Activated CD4-positive, alpha-beta T cell treated with anti-CD3 and anti-CD28 coated beads for 24 hours (primary cell): ENCODE data around the gene TTC39C.
A peak's percentile ranks its signal among the peaks of the same experiment; 100 is the strongest.

Experiments
- DNase-seq, 2 donors: peaks; one replicate each; pipeline ENCODE4 v3.0.0-alpha.2; 2020; ENCODE audit warnings: low read depth in 2 of 2

The TTC39C gene

DNA sequence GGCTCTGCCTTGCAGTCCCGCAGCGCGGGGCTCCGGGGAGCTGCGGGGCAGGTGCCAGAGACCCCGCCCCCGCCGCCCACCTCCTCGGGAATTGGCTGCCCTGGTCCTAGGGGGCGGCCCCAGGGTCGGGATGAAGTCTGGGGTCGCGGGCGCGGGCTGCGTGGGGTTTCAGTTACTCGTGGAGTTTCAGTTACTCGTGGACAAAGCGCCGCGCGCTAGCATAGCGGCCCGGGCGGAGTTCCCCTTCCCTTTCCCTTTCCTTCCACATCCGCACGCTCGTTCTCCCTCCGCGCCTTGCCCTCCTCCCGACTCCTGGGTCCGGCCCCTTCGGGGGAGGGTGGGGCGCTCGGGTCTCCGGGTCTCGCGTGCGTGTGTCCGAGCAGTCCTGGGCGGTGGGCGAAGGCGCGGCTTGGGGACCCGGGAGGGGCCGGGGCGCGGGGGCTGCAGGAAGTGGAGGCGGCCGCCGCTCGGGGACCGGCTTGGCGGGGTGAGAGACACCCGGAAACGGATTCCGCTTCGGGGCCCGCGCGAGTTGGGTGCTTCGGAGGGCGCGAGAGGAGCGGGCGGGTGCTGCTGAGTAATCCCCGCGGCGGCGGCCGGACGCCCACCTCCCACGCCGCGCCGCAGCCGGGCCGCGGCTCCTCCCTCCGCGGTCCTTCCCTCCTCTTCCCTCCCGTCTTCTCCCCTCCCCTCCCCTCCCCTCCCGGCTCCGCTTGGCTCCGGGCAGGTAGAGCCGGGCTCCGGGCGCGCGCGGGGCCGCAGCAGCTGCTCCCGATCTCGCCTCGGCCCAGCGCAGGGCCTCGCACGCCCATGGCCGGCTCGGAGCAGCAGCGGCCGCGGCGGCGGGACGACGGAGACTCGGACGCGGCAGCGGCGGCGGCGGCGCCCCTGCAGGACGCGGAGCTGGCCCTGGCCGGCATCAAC lies at the start of gene TTC39C:
Gene TTC39C (plus strand): TSS at position 693 of the 924 bp plus-strand sequence. CDS start 118 bp downstream, at position 811.
- peak; percentile 72 to 77 for DNase-seq

DNA sequence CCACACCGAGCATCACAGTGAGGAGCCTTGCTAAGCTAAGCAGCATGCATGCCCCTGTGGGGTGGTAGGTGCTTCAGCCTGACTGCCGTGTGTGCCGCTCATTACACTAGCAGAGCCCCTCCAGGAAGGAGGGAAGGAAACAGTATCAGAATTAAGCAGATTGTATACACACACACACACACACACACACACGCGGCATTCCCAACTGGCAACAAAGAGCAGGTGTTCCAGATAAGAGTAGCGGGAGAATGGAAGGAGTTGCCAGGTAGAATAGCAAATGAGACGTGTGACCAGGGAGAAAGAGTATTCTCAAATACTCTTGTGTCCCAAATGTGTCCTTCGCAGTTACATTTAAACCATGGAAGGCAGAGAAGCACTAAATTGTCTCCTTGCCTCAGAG lies 47.6 kb upstream of the TTC39C start:
- DNase-seq: no peak

DNA sequence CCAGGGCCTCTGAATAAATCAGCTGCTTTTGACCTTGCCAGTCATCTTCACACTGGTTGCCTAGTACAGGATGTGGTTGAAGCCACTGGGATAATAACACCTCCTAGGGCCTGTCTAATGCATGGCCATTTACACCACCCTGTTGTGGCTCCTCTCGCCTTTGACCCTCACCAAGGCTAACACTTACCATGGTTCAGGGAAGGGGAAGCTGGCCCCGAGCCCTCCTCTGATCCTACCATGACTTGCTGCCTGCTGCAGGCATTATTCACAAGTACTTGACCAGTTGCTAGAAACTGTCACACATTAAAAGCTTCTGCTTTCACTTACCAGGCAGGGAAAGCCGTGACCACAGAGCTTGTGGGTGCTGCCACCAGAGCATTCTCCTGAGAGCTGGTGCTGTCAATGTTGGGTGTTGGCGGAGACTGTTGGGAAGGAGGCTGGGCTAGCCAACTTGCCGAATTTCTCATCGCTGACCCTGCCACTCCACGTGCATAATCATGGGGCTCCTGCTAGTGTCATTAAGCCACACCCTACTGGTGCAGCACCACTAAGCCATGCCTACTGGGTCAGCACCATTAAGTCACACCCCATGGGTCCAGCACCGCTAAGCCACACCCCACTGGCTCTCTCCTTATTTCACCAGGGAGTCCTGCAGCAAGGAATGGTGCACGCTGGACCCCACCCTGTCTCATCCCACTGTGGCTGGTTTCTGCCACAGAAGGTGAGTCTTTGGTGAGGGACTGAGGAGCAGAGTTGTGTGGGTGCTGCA lies 47.0 kb upstream of the TTC39C start:
- DNase-seq: no peak

DNA sequence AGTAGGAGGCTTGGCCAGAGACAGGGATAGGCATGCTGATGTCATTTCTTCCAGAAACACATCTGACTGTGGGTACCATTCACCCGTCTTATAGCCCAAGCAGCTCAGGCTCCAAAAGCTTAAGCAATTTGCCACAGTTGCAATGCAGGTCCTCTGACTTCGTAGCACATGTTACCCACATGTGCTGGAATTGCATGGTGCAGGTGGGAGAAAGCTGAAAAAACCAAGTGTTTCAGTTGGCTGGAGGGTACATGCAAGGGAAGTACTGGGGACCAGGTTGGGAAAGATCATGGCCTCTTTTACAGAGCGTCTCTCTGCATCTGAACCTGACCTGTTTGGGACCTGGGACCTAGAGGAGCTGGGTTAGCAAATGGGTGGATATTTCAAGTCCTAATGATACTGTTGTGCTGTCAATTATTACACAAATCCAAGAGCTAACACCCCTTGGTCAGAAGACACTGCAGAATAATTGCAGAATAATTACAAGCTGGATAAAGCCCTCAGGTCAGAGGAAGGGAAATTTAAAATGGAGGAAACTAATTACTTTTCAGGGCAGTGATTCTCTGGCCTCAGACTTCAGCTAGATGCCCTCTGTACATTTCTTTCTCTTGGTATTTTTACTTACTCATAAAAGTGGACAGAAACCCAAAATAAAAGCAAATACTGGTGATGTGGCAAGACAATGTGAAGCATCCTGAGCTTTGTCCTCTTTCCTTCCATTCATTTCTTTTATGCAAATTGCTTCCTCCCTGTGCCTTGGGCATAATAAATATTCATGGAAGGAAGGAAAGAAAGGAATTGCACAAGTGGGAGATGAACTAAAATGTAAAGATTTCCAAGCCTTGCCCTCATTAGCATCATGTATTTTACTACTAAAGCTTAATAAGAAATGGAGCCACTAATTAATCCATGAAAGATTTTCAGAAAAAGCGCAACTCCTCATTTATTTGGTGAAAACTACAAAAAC lies 45.6 kb upstream of the TTC39C start:
- DNase-seq: no peak

DNA sequence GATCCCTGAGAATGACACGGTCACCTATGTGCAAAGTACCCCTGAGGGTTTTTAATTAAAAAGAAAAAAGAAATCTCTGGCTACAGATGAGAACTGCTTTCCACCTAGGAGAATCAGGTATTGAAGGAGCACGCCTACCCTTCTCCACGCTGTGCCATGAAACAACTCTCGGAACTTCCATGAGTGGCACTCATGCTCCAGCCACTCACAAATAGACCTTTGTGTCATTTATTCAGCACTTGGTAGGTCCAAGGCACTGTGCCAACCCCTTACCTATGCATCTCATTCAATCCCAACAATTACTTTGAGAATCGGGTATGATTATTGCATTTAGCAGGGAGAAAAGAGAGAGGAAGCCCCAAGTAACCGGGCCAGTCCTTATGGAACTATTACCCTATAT lies 44.9 kb upstream of the TTC39C start:
- no peak for DNase-seq

DNA sequence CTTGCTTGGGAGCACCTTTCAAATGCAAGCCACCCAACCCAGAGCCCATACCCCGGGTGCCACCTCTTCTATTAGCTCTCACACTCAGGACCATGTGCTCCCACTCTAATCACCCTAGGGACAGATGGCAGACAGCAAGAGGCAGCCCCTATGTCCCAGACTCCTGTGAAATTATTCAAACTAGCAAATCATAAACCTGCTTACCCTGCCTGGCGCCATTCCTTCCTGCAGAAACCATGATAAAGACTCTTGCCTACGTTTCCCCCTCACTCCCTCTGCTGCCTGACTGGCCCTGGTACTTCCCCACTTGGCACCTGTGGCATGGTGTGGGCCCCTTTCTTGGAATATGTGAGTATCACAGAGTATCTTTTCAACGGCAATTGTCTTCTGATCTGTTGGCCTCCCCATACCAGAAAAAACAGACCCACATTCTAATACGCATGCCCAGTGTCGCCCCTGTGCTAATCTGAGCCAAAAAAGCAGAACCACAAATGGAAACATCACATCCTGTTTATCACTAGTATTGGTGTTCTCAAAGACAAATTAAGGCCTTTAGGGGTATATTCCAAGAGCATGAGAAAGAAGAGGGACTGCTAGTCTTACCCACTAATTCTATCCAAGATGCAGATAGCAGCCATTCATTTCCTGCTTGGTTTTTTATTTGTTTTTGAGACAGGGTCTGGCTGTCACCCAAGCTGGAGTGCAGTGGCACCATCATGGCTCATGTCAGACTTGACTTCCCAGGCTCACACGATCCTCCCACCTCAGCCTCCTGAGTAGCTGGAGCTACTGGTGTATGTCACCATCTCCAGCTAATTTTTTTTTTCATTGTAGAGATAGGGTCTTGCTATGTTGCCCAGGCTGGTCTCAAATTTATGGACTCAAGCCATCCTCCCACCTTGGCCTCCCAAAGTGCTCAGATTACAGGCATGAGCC lies 44.1 kb upstream of the TTC39C start:
- DNase-seq: peak in 1 of 2 donors; percentile 29

DNA sequence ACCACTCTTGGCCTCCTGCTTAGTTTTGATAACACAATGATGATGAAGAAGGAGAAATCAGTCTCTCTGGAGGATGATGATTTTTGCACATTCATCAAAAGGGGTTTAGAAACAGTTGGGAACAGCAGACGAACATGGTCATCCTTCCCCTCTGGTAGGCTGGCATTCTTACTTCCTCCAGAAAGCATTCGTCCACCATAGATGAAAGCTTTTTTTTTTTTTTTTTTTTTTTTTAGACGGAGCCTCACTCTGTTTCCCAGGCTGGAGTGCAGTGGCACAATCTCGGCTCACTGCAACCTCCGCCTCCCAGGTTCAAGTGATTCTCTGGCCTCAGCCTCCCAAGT lies 43.5 kb upstream of the TTC39C start:
- no peak for DNase-seq

DNA sequence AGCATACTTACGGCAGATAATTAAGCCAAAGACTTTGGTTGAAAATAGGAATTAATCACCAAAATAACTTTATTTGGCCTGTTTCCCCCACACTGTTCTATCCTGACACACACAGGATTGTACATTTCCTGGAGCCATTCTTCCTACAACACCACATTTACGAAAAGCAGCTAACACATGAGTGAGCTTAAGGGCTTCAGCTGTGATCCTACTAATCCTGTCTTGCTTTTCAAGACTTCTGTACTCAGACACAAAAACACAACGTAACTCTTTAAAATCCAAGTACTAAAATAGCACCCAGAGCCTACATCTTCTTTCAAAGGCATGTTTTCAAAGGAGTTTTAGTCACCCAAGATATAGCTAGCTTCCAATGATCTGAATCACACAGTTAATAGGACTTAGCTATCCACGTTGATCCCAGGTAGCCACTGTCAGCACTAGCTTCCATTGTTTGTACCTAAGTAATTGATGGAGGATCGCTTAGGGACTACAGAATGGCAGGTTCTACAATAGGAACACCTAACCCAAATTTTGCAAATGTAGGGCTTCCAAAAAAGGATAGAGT lies 42.8 kb upstream of the TTC39C start:
- no peak for DNase-seq

DNA sequence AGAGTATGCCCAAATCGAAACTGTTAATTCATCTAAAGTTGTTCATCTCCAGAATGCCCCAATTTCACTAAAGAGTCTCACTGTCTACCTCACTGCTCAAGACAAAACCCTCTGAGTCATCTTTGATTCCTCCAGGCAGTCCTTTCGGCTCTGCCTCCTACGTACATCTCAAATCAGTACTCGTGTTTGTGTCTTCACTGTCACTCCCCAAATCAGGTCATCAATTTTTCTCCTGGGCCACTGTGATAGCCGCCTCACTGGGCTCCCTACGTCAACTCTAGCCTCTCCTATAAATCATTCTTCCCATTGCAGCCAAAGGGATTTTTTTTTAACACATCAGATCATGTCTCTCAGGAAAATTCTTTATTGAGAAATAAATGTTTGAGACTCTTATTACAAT lies 42.1 kb upstream of the TTC39C start:
- no peak for DNase-seq

DNA sequence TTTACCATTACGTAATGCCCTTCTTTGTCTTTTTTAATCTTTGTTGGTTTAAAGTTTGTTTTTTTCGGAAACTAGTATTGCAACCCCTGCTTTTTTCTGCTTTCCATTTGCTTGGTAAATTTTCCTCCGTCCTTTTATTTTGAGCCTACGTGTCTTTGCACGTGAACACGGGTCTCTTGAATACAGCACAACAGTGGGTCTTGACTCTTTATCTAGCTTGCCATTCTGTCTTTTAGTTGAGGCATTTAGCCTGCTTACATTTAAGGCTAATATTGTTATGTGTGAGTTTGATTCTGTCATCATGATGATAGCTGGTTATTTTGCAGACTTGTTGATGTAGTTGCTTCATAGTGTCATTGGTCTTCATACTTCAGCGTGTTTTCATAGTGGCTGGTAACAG lies 37.5 kb upstream of the TTC39C start:
- no peak for DNase-seq

DNA sequence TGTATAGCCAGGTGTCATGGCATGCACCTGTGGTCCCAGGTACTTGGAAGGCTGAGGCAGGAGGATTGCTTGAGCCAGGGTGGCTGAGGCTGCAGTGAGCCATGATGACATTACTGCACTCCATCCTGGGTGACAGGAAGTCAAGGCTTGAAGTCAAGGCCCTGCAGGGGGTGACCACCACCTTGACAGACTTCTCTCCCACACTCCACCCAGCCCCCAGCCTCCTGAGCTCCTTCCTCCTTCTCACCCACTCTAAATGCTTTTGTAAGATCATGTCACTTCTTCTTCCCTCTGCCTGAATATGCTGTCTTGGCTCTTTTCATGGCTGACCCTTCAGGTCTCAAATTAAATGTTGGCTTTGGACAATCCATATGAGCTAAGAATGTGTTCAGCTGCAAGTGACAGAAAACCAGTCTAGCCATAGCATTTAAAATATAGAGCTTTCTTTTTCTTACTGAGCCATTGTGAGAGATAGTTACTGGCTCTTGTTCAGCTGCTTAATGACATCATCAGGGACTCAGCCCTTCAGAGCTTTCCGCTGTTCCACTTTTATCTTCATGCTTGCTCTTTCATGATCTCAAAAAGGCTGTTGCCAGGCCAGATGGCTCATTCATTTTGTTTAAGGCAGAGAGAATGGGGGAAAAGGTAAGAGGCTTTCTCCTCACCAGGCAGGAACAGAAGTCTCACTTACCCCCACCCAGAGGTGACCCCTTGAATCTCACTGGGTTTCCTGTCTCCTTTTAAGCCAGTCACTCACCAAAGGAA lies 36.7 kb upstream of the TTC39C start:
- DNase-seq: no peak

DNA sequence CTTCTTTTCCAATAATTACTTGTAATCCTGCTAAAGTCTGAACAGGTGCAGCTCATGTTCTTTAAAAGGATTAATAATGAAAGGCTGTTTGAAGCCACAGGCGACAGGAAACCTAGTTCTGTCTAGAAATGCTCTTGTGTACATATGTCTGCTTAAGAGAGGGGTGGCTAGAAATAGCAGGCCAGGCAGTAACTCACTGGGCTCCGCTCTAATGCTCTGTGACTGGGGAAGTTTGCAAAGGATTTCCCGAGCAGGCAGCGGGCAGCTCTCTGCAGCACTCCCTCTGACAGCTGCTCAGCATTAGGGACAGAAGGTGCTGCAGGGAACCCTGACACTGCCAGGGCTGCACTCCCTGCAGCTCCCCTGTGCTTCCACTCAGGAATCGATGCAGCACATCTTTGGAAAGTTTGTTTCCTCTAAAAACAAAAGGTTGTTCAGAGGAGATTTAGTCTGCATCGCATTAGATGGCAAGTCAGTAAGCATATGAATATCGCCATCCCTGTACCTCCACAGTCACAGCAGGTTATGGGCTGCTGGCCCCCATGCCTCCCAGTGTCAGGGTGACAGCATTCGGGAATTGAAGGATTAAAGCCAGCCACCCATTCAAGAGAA lies 33.1 kb upstream of the TTC39C start:
- DNase-seq: no peak

DNA sequence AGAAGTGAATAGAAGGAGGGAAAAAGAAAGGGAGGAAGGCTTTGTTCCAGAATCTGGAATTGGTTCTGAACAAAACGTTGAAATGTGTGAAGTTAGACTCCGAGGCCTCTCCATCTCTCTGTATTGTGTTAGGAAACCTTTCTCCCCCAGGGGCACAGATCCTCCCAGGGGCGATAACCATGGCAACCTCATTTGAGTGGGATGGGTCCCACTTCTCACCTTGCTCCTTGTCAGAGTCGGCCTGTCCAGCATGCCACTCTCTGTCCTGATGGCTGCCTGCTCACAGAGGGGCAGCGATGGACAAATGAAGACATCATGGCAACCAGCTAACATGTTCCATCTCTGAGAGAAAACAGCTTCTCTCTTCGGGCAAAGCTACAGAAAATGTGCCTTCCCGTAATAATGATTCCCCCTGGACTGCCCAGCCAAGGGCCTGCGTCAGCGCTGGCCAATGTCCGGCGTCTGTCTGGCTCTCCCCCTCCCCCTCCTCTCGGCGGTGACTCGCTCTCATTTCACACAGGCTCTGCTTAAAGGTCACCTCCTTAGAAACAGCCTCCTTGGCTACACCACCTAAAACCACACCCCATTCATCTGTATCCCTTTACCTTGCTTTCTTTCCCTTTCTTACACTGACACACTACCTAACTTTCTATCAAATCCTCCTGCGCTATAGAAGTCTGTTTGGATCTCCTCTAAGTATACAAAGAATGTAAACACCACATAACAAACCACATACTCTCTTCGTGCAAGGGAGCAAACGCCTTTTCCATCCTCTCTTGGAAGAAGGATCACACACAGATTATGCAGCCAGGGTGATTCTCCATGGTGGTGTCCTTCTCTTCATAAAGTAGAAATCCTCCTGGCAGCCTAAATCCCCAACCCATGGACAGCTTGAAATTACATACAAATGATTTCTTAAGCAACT lies 32.1 kb upstream of the TTC39C start:
- no peak for DNase-seq

DNA sequence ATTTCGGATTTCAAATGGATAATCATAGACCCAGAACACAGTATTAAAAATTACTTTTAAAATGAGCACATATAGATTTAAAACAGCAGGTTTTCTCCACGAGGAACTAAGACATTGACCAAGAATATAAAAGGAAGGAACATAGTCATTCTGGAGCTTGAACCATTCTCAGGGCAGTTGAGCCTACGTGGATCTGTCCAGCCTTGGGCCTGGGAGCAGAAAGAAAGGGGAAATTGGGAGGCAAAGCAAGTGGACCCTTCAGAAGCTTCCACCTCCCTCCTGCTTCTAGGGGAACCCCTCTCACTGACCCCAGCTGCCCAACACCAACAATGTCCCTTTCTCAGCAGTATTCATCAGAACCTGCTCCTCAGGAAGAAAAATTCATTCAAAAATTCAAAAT lies 31.4 kb upstream of the TTC39C start:
- DNase-seq: no peak

DNA sequence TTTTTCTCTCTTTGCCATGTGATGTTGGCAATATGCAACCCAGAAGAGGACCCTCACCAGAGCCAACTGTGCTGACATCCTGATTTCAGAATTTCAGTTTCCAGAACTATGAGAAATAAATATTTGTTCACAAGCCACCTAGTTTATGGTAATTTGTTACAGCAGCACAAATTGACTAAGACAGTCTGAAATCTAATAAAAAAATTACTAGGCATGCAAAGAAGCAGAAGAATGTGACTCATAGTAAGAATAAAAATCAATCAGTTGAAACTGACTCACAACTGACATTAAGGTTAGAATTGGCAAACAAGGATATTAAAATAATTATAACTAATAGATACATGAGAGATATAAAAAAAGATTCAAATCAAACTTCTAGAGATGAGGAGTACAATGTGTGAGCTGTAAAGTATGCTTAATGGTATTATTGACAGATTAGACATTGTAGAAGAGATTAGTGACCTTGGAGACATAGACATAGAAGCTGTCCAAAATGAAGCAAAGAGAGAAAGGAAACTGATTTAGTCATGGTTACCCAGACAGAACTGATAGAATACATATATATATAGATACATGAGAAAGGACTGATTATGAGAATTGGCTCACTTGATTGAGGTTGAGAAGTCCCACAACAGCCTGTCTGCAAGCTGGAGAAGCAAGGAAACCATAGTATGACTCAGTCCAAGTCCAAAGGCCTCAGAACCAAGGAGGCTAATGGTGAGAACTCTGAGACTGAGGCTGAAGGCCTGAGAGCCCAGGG lies 27.8 kb upstream of the TTC39C start:
- no peak for DNase-seq

DNA sequence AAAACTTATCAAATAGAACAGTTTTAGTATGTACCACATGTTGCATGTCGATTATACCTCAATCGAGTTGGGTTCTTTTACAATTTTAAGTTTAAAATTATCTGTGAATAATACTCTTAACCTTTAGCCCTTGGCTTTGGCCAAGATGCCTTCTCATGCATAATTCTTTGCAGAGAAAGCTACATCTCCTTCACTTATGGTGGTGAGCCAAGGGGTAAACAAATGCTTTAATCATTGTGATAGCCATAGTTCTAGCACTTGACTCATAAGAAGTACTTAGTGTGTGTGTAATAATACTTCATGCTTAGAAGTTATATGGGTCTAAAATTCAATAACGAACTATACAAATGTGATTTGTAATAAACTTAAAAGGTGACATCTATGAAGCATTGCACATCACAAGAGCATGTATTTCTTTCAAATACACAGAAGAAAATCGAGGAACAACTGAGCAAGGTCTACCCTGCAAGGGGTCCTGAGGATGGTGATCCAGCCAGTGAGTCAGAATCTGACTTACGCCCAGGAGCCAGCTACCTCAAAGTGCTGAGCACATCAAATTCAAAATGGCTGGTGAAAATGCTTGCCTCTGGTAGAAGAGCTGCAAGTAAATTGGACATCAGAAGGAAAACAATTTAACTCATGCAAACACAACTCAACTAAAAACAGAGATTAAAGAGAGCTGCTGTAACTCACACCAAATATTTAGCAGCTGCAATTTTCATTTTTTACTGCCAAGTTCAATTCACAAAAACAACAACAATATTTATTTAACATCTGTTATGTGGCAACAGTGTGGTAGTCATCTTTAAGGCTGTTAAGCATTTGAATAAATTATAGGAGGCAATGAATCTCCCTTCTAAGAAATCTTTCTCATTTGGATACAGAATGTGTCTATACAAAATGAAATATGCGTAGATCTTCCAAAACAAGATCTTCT lies 23.8 kb upstream of the TTC39C start:
- DNase-seq: no peak
